GM21723 (cell line): Measurements from ENCODE around the gene KXD1.

ENCODE experiments used
- ATAC-seq: cut with Tn5 transposase; IDR thresholded peaks from one replicate; pipeline ENCODE4 v1.9.1; 2021; ENCODE audit warnings: mild to moderate bottlenecking, moderate library complexity; ENCODE audit not compliant: unreplicated experiment

KXD1 gene

GRCh38 chr19:18612051-18612771, 54.5 kb downstream of the KXD1 start:
- ATAC-seq = no peak

DNA sequence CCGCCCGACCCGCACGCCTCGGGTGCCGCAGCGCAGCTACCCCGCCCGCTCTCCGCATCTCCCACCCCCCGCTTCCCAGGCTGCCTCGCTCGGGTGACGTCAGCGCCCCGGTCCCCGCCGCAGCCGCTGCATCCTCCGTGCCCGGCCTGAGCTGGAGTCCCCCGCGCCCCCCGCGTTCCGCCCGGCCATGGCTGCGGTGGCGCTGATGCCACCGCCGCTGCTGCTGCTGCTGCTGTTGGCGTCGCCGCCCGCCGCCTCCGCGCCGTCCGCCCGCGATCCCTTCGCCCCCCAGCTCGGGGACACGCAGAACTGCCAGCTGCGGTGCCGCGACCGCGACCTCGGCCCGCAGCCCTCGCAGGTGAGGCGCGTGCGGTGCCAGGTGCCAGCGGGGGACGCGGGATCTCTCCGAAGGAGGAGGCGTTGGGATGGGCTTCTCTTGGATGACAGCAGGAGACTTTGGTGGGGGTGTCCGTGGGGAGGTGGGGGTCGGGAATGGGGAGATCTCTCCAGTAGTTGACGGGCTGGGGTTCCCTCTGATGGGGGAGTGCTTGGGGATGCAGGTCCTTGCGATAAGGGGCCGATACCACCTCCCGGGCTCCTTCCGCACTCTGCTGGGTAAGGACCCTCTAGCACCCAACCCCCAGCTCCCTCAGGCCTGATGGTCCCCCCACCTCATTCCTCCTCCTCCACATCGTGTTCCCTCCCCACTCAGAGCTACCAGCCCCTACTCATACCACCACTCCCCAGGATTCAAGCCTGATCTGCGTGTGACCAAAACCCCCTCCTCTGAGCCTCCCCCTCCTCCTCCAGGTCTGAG, 55.3 kb downstream of the KXD1 start, which contains the start of gene TMEM59L:
Gene TMEM59L, plus strand, starts transcription at position 99 of the 817 bp plus-strand sequence. Its CDS starts 89 bp downstream, at position 188.
- ATAC-seq = no peak

DNA sequence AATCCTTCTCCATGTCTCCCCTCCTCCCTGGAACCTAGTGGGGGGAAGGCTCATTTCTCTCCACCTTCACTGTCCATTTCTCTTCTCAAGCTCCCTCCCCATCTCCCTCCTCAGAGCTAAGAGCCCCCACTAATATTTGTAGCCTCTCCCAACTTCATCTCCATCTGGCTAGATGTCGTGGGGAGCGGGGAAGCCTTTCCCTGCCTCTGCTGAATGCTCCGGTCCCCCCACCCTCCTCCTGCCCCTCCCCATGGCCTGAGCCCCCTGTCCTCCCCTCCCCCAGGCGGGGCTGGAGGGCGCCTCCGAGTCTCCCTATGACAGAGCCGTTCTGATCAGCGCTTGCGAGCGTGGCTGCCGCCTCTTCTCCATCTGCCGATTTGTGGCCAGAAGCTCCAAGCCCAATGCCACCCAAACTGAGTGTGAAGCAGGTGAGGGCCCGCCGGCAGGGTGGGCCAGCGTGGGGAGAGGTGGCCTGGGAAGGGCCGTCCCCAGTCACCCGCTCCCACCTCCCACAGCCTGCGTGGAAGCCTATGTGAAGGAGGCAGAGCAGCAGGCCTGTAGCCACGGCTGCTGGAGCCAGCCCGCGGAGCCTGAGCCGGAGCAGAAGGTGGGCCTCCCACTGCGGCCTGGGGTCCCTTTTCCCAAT, 56.0 kb downstream of the KXD1 start:
- ATAC-seq = no peak

- ATAC-seq = no peak
Observed at GRCh38 chr19:18616023-18616422, 58.4 kb downstream of the KXD1 start.

GRCh38 chr19:18617562-18617961, 59.9 kb downstream of the KXD1 start:
- no peak for ATAC-seq

DNA sequence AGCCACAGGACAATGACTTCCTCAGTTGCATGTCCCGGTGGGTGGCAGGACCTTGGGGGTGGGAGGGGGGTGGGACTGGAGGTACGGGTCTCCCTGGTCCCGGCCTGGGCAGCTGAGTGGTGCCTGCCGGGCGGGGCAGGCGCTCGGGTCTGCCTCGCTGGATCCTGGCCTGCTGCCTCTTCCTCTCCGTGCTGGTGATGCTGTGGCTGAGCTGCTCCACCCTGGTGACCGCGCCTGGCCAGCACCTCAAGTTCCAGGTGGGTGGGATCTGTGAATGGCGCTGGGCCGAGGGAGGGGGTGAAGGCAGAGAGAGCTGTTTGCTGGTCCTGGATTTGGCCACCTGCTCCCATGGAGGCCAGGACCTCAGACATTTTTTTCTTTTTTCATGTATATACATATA, 60.6 kb downstream of the KXD1 start:
- ATAC-seq = no peak
